Stimulated activated CD8-positive, alpha-beta memory T cell treated with anti-CD3 and anti-CD28 coated beads, Interleukin-4, amount 100 ng/mL, for 1 hour (primary cell): Measurements from ENCODE around the gene DERL2.
A peak's percentile ranks its signal among the peaks of the same experiment; 100 is the strongest.

Source experiments
- DNase-seq, 2 donors: peaks; one replicate each; pipeline ENCODE4 v3.0.0-alpha.2; 2020; ENCODE audit warnings: low read depth in 2 of 2, low spot score in 1 of 2

DERL2 gene

GRCh38 chr17:5501685-5502084 lies 15.7 kb upstream of the DERL2 start:
- DNase-seq = no peak

- peak; percentile 35 to 50 for DNase-seq
Observed at GRCh38 chr17:5500589-5501391, 14.8 kb upstream of the DERL2 start.

- DNase-seq = no peak
Observed at GRCh38 chr17:5500247-5500588, 14.2 kb upstream of the DERL2 start.

DNA sequence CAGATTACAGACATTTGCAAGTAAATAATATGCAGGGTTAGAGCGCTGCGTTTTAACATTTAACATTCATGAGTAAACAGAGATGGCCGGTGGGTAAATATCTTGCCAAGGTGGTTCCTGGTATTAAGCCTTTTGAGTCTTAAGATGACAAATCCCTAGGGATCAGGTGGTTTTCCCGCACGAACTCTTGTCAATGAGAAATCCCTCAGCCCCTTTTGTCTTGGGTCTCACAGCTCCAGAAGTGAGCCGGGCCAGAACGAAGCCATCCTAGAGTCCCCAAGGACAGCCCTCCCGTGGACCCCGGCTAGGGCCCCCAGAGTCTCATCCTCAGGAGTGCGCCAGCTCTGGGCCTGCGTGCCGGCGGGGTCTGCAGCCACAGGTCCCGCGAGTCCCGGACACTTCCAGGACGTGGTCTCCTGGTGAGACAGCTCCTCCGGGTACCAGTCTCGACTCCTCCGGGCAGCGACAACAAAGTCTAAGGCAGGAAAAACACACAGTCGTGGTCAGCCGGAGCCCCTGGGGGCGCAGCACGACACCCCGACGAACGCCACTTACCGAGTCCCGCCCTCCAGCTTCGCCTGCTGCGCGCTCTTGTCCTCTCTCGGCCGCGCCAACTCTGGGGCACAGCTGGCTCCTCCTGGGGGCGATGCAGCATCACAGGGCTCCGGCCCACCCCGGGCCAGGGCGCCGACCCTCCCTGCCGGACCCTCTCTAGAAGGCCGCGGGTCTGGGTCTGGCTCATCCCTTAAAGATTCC lies 13.7 kb upstream of the DERL2 start:
- no peak for DNase-seq

DNA sequence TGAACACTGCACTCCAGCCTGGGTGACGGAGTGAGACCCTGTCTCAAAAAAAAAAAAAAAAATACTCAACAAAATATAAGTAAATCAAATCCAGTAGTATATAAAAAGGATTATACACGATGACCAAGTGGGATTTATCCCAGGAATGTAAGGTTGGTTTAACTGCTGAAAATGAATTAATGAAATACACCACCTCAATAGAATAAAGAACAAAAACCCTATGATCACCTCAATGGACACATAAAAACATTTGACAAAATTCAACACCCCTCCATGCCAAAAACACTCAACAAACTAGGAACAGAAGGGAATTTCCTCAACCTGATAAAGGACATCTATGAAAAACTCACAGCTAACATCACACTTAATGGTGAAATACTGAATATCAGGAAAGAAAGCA lies 7.0 kb upstream of the DERL2 start:
- DNase-seq = no peak

DNA sequence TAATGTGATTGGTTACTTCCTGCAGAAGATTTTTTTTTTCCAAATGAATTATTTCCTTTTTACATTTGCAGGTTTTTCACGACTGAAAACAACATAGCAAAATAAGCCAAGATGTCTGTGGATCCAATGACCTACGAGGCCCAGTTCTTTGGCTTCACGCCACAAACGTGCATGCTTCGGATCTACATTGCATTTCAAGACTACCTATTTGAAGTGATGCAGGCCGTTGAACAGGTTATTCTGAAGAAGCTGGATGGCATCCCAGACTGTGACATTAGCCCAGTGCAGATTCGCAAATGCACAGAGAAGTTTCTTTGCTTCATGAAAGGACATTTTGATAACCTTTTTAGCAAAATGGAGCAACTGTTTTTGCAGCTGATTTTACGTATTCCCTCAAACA lies 2.8 kb upstream of the DERL2 start:
- DNase-seq = no peak

- DNase-seq = peak; percentile 95 to 96
Observed at GRCh38 chr17:5486206-5487124, 487 bp upstream of the DERL2 start, which contains the start of gene MIS12. Gene MIS12 (plus strand): TSS chr17:5486566. CDS start chr17:5488863, 2,297 bp downstream.

GRCh38 chr17:5481451-5481850 lies 4.5 kb downstream of the DERL2 start:
- DNase-seq = no peak

- DNase-seq = no peak
Observed at GRCh38 chr17:5480962-5481361, 5.0 kb downstream of the DERL2 start.

DNA sequence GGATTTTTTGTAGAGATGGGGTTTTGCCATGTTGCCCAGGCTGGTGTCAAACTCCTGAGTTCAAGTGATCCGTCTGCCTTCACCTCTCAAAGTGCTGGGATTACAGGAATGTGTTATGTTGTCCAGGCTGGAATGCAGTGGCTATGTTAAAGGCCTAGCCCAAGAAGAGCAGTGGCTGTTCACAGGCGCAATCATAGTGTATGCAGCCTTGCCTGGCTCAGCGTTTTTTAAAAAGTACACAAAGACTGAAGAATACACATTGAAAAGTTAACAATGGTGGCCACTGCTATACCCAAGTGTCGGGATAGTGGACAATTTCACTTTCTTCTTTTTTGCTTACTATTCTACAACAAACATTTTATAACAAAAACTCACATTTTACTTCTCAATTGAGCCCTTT lies 7.0 kb downstream of the DERL2 start:
- DNase-seq = no peak

GRCh38 chr17:5473906-5474305 lies 12.1 kb downstream of the DERL2 start:
- no peak for DNase-seq

DNA sequence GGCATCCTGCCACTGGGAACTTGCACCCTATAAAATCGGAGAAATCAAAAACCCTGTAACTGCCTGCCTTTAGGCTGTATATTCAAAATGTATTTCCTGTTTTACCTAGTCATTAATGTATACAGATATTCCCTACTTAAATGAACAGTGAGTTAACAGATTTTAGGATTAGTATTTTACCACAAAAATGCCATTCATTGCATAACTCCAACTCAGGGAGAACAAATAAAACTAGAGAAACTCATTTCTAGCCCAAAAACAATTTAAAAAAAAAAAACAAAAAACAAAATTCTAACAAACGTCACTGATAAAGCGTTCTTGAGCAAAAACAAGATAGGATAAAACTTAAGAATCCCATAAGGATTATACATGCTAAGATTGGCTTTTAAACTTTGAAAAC lies 13.5 kb downstream of the DERL2 start:
- no peak for DNase-seq

- DNase-seq = no peak
Observed at GRCh38 chr17:5468075-5468473, 17.9 kb downstream of the DERL2 start.

DNA sequence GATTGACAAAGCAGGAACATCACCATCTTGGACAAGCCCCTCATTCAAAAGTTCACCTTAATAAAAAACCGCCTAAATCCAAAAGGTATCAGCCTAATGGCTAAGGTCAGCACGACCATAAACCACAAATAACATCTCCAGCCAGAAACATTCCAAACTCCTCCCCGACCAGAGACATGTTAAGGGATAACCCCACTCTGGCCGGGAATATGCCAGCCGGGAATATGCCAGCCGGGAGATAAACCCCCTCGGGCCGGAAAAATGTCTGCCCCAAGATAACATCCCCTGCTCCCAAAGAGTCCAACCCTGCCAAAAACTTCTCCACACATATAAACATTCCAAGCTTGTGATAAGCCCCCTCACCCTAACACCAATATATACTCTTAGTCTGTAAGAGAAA lies 18.6 kb downstream of the DERL2 start:
- DNase-seq = no peak

- no peak for DNase-seq
Observed at GRCh38 chr17:5466295-5466694, 19.7 kb downstream of the DERL2 start.

- DNase-seq = no peak
Observed at GRCh38 chr17:5464717-5465507, 21.1 kb downstream of the DERL2 start.

DNA sequence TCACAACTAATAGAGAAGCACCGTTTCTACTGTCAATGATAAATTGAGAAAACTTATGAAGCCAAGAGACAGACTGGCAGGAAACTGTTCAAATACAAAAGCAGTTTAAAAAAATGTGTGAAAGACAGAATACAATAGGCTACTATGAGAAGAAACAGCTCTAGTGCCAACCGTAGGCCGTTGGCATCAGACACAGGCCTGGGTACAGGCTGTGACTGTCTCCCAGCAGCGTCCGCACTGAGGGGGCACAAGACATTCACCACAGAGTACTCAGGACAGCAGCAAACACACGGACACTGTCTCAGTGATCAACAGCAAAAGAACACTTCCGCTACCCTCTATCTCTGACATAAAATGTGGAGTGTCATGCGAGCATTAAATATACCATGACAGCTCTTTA lies 39.2 kb downstream of the DERL2 start:
- DNase-seq = no peak

DNA sequence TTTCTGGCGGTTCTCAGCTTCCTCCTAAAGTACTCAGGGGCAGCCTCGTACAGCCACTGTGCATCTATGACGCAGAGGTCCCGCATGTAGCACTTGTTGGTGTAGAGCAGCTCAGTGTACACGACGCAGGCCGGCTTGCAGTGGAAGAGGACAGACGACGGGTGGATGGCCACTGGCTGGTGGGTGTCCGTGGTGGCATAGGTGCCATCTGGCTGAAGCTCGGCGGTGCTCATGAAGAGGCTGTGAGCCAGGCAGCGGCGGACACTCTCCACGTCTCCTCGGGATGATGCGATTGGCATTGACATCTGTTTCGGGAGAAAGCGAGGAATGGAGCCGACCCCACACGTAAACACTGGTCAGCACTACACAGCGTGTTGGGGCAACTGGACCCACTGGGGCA lies 41.8 kb downstream of the DERL2 start:
- DNase-seq = no peak

DNA sequence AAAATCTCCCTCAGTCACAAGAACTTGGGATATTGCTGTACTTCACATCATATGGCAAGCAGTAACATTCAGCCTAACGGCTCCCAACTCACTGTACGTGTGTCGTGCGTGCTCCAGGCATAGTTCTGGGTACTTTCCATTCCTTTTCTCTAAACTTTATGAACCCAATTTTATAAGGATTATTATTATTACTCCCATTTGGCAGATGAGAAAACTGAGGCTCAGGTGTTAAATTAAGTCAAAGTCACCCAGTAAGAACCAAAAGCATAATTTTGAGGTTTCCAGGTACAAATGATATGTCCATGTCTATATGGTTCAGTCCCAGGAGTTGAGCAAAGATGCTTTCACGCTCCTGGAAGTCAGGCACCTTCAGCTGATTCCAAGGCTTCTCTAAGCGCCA lies 42.2 kb downstream of the DERL2 start:
- no peak for DNase-seq

GRCh38 chr17:5439446-5439764 lies 46.6 kb downstream of the DERL2 start:
- DNase-seq = no peak
